Activated B cell treated with CpG ODN at 0.5 μM for 24 hours (primary cell): ENCODE data around the gene FAM174C. TPM values are rescaled to one million over a fixed set of nuclear protein-coding genes. Genes with fewer than 3 reads are reported as not detected.
A peak's percentile ranks its signal among the peaks of the same experiment; 100 is the strongest.

Experiments
- ATAC-seq: fragments of 200-7000 bp; cut with Tn5 transposase; one replicate; pipeline ENCODE4 v1.10.0; 2021; ENCODE audit warnings: low read depth, mild to moderate bottlenecking, moderate library complexity
- CTCF ChIA-PET: fragments of 350-600 bp; sonication (Branson Sonifier 250); formaldehyde crosslinking; loops from one replicate; lab custom pipeline; 2021; ENCODE audit warnings: antibody characterized with exemption; lab: Charles Lee
- POLR2A ChIA-PET: fragments of 350-600 bp; sonication (Branson Sonifier 250); formaldehyde crosslinking; loops from one replicate; lab custom pipeline; 2021; ENCODE audit warnings: antibody characterized with exemption; lab: Charles Lee
- DNase-seq: peaks from one replicate; pipeline ENCODE4 v3.0.0; 2022
- H3K27ac Mint-ChIP-seq: one replicate; pipeline ENCODE4 v1.8.0; 2020; ENCODE audit warnings: mixed read lengths
- H3K27me3 Mint-ChIP-seq: one replicate; pipeline ENCODE4 v1.8.0; 2021; ENCODE audit warnings: mixed read lengths
- H3K36me3 Mint-ChIP-seq: one replicate; pipeline ENCODE4 v1.8.0; 2021; ENCODE audit warnings: low read depth, mixed read lengths
- H3K4me1 Mint-ChIP-seq: one replicate; pipeline ENCODE4 v1.8.0; 2021; ENCODE audit warnings: mixed read lengths
- H3K4me3 Mint-ChIP-seq: one replicate; pipeline ENCODE4 v1.8.0; 2020; ENCODE audit warnings: mild to moderate bottlenecking, mixed read lengths
- H3K9me3 Mint-ChIP-seq: one replicate; pipeline ENCODE4 v1.8.0; 2020; ENCODE audit warnings: mixed read lengths
- CTCF ChIP-seq: fragments of 200-600 bp; IDR thresholded peaks from one replicate; pipeline ENCODE4 v1.8.0; 2022; ENCODE audit warnings: antibody characterized with exemption, mild to moderate bottlenecking
- intact Hi-C: fragments of 100-400 bp; cut with micrococcal nuclease; formaldehyde crosslinking; loops from one replicate; pipeline ENCODE4 v1.15.1; 2024
- total RNA-seq: library from RNA; stranded (reverse); gene quantifications from 2 replicates; pipeline ENCODE4 v1.2.3, GENCODE V29; 2022

The FAM174C gene
- total RNA-seq, 1 donor from 2014 or later: 47.9 TPM

DNA sequence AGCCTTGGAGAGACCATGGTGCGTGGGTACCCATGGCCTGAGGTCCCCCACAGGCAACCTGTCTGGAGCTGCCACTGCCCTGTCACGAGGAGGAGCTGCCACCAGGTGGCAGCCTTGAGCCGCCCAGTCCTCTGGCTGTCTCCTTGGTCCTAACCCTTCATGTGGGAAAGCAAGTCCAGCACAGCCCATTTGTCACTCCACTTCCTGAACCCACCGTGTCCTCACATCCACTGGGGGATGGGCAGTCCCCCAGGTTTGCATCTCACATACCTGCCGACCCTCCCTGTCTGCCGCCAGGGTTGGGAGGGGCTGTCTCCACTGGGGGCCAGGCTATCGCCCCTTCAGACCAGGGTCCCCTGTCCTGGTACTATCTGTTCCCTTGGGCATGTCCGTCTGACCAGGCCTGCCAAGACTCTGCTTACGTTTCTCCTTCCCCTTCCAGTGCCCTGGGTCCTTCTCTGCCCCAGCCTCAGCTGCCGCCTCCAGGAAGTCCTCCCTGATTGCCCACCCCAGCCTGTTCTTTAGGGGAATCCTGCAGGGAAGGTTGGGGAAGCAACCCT is 4.5 kb downstream of the FAM174C start:
- H3K36me3 Mint-ChIP-seq: peaks cover 27% of the 10 kb centered on the region
- H3K9me3 Mint-ChIP-seq: no peaks in the 10 kb centered on the region
- DNase-seq: peak; percentile 77
- H3K27me3 Mint-ChIP-seq: peaks cover 16% of the 10 kb centered on the region
- TF ChIP-seq CTCF: peak; percentile 40
- ChIA-PET CTCF (interaction anchor here (0.6 to 3.5 kb wide), 7 partner anchors 36 to 165 kb away, joined by 3 to 27 read pairs (median 4); no protein-coding TSS in a partner anchor), POLR2A (interaction anchor here (0.6 to 3.0 kb wide), 9 partner anchors 11 to 1737 kb away, joined by 3 to 23 read pairs (median 5); partner anchors contain the start of gene CIRBP)
- H3K27ac Mint-ChIP-seq: no peak overlapping the region
- peaks cover 18% of the 10 kb centered on the region for H3K4me1 Mint-ChIP-seq
- peak overlapping the region; percentile 38 for H3K4me3 Mint-ChIP-seq
- ATAC-seq: peak; percentile 14
- intact Hi-C loops: loop anchor here (1.0 to 5.0 kb wide), 4 partner anchors 77 to 532 kb away; partner anchors contain the start of genes ATP8B3 and DAZAP1

DNA sequence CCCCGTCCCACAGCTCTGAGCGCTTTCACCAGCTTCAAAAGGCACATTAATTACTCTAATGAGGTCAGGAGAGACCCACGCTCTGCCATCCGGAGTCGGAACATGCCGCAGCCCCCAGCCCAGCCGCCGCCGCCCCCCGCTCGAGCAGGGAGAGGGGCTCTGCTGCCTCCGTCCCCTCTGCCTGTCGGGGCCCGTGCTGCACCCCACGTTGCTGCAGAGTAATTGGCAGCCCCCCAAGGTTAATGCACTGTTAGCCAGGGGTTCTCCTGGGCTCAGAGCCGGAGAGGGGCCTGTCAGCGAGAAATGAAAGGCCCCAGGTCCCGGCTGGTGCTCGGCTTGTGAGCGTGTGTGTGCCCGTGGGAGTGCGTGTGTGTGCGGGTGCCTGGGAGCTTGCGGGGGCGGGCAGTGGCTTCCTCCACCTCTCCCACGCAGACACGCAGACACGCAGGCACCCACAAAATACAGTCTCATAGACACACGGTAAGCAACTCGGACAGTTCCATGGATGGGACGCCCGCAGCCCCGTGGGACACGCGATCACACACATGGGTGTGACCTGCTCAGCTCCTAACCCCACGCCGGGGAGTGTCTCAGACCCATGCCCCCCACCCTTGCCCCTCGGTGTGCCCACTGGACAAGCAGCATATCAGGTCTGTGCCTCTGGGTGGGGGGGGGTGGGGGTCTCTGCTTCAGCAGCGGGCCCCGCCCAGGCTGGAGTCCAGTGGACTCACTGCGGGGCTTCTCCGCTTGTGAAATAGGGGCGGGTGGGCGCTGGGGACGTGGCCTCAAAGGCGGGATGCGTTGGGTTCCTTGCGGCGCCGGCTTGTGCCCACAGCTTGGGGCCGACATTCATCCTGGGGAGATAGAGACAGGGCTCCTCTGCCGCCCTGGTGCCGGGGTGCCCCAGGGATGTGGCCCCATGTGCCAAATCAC is 5.6 kb downstream of the FAM174C start:
- DNase-seq (no peak), ATAC-seq (no peak)
- H3K4me3 Mint-ChIP-seq: no peak overlapping the region
- H3K27me3 Mint-ChIP-seq: peaks cover 19% of the 10 kb centered on the region
- no peaks in the 10 kb centered on the region for H3K9me3 Mint-ChIP-seq
- H3K4me1 Mint-ChIP-seq: peaks cover 20% of the 10 kb centered on the region
- intact Hi-C loops: no loop called here
- H3K27ac Mint-ChIP-seq: no peak overlapping the region
- no peak for TF ChIP-seq CTCF
- POLR2A ChIA-PET: interaction anchor here (0.6 to 3.0 kb wide), 2 partner anchors 12 to 213 kb away, joined by 3 to 23 read pairs; partner anchors contain the start of gene CIRBP
- H3K36me3 Mint-ChIP-seq: peaks cover 25% of the 10 kb centered on the region
- CTCF ChIA-PET: interaction anchor here (1.4 to 1.9 kb wide), 2 partner anchors 37 to 163 kb away, joined by 4 to 19 read pairs; no protein-coding TSS in a partner anchor

GRCh38 chr19:1281569-1282287 is 6.4 kb downstream of the FAM174C start:
- intact Hi-C loops: no loop called here
- H3K27ac Mint-ChIP-seq: no peak overlapping the region
- no peak for TF ChIP-seq CTCF
- ChIA-PET POLR2A (no interaction called here), CTCF (no interaction called here)
- H3K27me3 Mint-ChIP-seq: peaks cover 22% of the 10 kb centered on the region
- ATAC-seq (no peak), DNase-seq (no peak)
- peaks cover 21% of the 10 kb centered on the region for H3K4me1 Mint-ChIP-seq
- no peak overlapping the region for H3K4me3 Mint-ChIP-seq
- H3K36me3 Mint-ChIP-seq: peaks cover 24% of the 10 kb centered on the region
- H3K9me3 Mint-ChIP-seq: no peaks in the 10 kb centered on the region

- Mint-ChIP-seq H3K27me3 (peaks cover 23% of the 10 kb centered on the region), H3K4me3 (no peak overlapping the region), H3K27ac (no peak overlapping the region), H3K4me1 (peaks cover 16% of the 10 kb centered on the region), H3K36me3 (peaks cover 19% of the 10 kb centered on the region), H3K9me3 (no peaks in the 10 kb centered on the region)
- POLR2A ChIA-PET: interaction anchor here (1.8 kb wide), 1 partner anchor 14 kb away, joined by 8 read pairs; the partner anchor contains the start of gene CIRBP
- intact Hi-C loops: no loop called here
- CTCF ChIA-PET: no interaction called here
- no peak for ATAC-seq
- no peak for TF ChIP-seq CTCF
- DNase-seq: no peak
Observed at GRCh38 chr19:1282588-1283206, 7.4 kb downstream of the FAM174C start.
